Activated naive CD4-positive, alpha-beta T cell treated with anti-CD3 and anti-CD28 coated beads for 36 hours (primary cell): ENCODE data around the gene GOT2. TPM values are rescaled to one million over a fixed set of nuclear protein-coding genes. Genes with fewer than 3 reads are reported as not detected.
"Not testable (repeated sequence)": the region's sequence is repeated elsewhere in the genome, so short reads cannot be mapped to it uniquely, and the experiment has no call there.

Experiments
- CTCF ChIA-PET: fragments of 350-600 bp; sonication (Branson Sonifier 250); formaldehyde crosslinking; loops from one replicate; lab custom pipeline; 2021; ENCODE audit warnings: antibody characterized with exemption; lab: Charles Lee
- DNase-seq: peaks from one replicate; pipeline ENCODE4 v3.0.0-alpha.2; 2020
- H3K27ac Mint-ChIP-seq: one replicate; pipeline ENCODE4 v1.8.0; 2021; ENCODE audit warnings: mild to moderate bottlenecking, mixed read lengths
- H3K27me3 Mint-ChIP-seq: one replicate; pipeline ENCODE4 v1.8.0; 2021; ENCODE audit warnings: low read depth, mixed read lengths
- H3K36me3 Mint-ChIP-seq: one replicate; pipeline ENCODE4 v1.8.0; 2021; ENCODE audit warnings: low read depth, mixed read lengths
- H3K4me1 Mint-ChIP-seq: one replicate; pipeline ENCODE4 v1.8.0; 2021; ENCODE audit warnings: low read depth, mixed read lengths
- H3K4me3 Mint-ChIP-seq: one replicate; pipeline ENCODE4 v1.8.0; 2021; ENCODE audit warnings: mild to moderate bottlenecking, moderate library complexity, mixed read lengths
- H3K9me3 Mint-ChIP-seq: one replicate; pipeline ENCODE4 v1.8.0; 2021; ENCODE audit warnings: mixed read lengths
- intact Hi-C: fragments of 100-400 bp; cut with micrococcal nuclease; formaldehyde crosslinking; loops from one replicate; pipeline ENCODE4 v1.15.1; 2023
- total RNA-seq, 2 experiments: library from RNA; stranded (reverse); gene quantifications; one replicate each; pipeline ENCODE4 v1.2.3, GENCODE V29; 2021

Gene GOT2
- total RNA-seq, 2 experiments from 2014 or later, result 156 to 162 TPM

DNA sequence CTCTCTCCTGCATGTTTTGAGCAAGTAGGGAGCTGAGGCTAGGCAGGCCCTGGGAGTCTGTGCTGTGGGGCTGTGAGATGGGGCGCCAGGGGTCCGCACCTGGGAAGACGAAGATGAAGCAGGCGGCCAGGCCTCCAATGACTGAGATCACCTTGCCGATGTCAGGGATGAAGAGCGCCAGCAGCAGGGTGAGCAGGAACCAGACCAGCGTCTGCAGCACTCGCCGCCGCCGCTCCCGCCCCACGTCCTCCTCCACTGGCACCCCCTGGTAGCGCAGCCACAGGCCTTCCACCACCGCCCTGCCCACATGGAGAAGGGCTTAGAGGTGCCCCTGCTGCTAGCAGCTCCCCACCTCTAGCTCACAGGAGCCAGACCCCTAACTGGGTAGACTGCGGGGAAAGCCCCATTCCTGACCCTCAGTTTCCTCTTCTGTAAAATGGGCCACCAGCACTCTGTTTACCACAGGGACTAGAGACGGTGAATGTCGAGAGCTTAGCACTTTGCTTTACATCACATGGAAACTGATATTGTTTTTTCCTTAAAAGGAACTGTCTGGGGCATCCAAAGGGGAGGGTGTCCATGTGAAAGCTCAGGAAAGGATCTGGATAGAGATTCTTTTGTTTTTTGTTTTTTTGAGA is 63.1 kb downstream of the GOT2 start:
- Mint-ChIP-seq H3K4me3 (no peak overlapping the region), H3K27ac (no peak overlapping the region), H3K27me3 (no peaks in the 10 kb centered on the region), H3K4me1 (no peaks in the 10 kb centered on the region), H3K36me3 (peaks cover 19% of the 10 kb centered on the region), H3K9me3 (no peaks in the 10 kb centered on the region)
- CTCF ChIA-PET, result interaction anchor here (1.3 kb wide), 1 partner anchor 85 kb away, joined by 3 read pairs; no protein-coding TSS in a partner anchor
- no peak for DNase-seq
- intact Hi-C loops, result no loop called here

DNA sequence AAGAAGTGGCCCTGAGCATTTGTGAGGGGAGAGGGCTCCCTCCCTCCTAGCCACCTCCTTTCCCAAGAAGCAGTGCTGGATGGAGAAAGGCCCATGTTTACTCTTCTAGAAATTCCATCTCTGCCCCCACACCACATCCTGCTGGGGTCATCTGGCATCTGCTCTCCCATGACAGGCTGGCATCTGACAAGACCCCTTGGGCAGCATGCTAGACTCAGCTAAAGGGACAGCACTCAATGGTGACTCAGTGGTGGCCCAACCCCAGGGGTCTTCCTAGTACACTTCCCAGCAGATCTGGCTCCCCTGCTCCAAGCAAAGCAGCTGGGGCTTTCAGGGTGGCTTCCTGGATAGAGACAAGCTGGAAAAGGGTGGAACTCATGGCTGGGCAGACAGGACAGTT is 63.9 kb downstream of the GOT2 start:
- H3K36me3 Mint-ChIP-seq, result peaks cover 17% of the 10 kb centered on the region
- H3K9me3 Mint-ChIP-seq, result no peaks in the 10 kb centered on the region
- no peaks in the 10 kb centered on the region for H3K27me3 Mint-ChIP-seq
- no peak for DNase-seq
- CTCF ChIA-PET, result no interaction called here
- no peaks in the 10 kb centered on the region for H3K4me1 Mint-ChIP-seq
- no peak overlapping the region for H3K4me3 Mint-ChIP-seq
- no peak overlapping the region for H3K27ac Mint-ChIP-seq
- intact Hi-C loops, result no loop called here

DNA sequence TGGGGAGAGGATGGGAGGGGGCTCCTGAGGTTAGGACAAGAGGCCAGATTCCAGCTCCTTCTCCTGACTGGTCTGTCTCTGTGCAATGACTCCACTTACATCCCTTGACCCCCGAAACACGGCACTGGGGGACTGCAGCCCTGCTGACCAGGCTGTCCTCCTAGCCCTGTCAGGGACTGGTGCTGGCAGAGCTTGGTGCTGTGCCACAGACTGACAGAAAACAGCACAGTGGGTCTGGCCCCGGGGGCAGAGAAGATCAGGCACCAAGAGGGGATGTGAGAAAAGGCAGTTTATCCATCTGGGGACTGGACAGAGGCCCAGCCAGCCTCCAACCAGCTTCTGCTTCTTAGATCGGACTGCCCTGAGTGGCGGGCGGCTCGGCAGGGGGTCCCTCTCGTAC is 68.9 kb downstream of the GOT2 start:
- H3K9me3 Mint-ChIP-seq, result no peaks in the 10 kb centered on the region

DNA sequence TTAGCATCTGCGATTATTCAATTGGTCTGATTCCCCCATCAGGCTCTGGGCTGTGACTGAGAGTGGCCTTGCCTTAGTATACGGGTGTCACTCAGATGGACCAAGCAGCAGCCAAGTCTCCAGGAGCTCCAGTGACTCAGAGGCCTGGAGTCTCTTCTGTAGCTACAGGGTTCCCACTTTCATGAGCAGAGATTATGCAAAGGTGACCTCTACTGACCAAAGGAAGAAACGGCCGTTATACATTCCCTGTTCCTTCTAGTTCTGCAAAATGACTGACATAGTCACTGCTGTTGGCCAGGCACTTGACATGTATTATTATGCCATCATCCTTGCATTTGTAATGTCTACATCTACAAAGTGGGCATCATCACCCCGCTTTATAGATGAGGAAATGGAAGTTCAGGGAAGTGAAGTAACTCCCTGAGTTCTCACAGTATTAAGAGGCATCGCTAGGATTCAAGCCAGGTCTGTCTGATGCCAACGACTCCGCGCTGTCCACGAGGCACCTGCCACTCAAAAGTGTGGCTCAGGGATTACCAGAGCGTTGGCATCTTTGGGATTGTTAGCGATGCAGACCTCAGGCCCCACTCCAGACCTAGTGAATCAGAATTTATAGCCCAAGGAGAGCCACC is 72.8 kb downstream of the GOT2 start:
- intact Hi-C loops, result loop anchor here (1.0 kb wide), 2 partner anchors 149 to 325 kb away; no protein-coding TSS in a partner anchor
- CTCF ChIA-PET, result interaction anchor here (0.6 to 3.0 kb wide), 9 partner anchors 37 to 324 kb away, joined by 3 to 14 read pairs (median 4); partner anchors contain the start of gene NDRG4

More for the DNA sequence above, 68.9 kb downstream of the GOT2 start:
- Mint-ChIP-seq H3K36me3 (peaks cover 14% of the 10 kb centered on the region), H3K27me3 (peaks cover 3% of the 10 kb centered on the region), H3K4me3 (no peak overlapping the region), H3K27ac (no peak overlapping the region), H3K4me1 (no peaks in the 10 kb centered on the region)
- DNase-seq, result no peak
- CTCF ChIA-PET, result no interaction called here
- intact Hi-C loops, result no loop called here

DNA sequence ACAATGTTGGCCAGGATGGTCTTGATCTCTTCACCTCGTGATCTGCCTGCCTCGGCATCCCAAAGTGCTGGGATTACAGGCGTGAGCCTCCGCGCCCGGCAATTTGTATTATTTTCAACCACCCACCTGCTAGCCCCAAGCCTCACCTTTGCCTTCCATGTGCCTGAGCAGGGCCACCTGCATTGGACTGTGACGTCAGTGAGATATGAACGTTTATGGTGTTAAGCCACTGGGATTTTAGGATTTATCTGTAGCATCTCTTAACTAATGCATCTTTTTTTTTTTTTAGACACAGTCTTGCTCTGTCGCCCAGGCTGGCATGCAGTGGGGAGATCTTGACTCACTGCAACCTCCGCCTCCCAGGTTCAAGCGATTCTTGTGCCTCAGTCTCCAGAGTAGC is 74.2 kb downstream of the GOT2 start:
- DNase-seq, intact Hi-C loops, H3K27me3 Mint-ChIP-seq, H3K36me3 Mint-ChIP-seq, H3K9me3 Mint-ChIP-seq, H3K4me1 Mint-ChIP-seq, H3K4me3 Mint-ChIP-seq, H3K27ac Mint-ChIP-seq, CTCF ChIA-PET: not testable (repeated sequence)

More for the DNA sequence above, 72.8 kb downstream of the GOT2 start:
- DNase-seq, result peak; percentile 28
- peaks cover 5% of the 10 kb centered on the region for H3K27me3 Mint-ChIP-seq
- no peak overlapping the region for H3K4me3 Mint-ChIP-seq
- no peak overlapping the region for H3K27ac Mint-ChIP-seq
- no peaks in the 10 kb centered on the region for H3K36me3 Mint-ChIP-seq
- no peaks in the 10 kb centered on the region for H3K4me1 Mint-ChIP-seq
- no peaks in the 10 kb centered on the region for H3K9me3 Mint-ChIP-seq

DNA sequence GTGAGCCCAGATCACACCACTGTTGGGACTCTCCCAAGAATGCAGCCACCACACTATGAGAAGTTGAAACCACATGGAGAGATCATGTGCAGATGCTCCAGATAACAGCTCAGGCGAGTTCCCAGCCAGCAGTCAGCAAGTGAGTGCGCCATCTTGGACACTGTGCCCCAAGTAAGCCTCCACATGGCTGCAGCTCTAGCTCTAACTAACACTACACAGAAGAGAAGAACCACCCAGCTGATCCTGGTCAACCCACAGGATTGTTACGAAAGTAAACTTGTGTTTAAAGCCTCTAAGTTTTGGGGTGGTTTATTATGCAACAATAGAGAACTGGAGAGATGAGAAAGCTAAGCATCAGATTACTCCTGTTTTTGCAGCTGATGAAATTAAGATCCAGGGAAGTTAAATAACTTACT is 75.3 kb downstream of the GOT2 start:
- H3K4me1 Mint-ChIP-seq, result no peaks in the 10 kb centered on the region
- H3K36me3 Mint-ChIP-seq, result no peaks in the 10 kb centered on the region
- H3K9me3 Mint-ChIP-seq, result no peaks in the 10 kb centered on the region
- H3K27me3 Mint-ChIP-seq, result peaks cover 5% of the 10 kb centered on the region
- CTCF ChIA-PET, result interaction anchor here (1.2 kb wide), 1 partner anchor 18 kb away, joined by 3 read pairs; no protein-coding TSS in a partner anchor
- H3K27ac Mint-ChIP-seq, result no peak overlapping the region
- intact Hi-C loops, result no loop called here
- no peak for DNase-seq
- no peak overlapping the region for H3K4me3 Mint-ChIP-seq

Other genes starting within 250 kb of the GOT2 start
- gene NDRG4, start 234.2 kb downstream of the GOT2 start, total RNA-seq, result 1 to 10 TPM; 3.0 to 3.6 TPM
- gene SETD6, start 218.8 kb downstream of the GOT2 start, total RNA-seq, result 1 to 10 TPM; 8.1 to 8.5 TPM
- 100 to 1,000 TPM; 283 to 287 TPM for gene CNOT1, start 104.5 kb downstream of the GOT2 start, total RNA-seq
- 1 to 10 TPM; 4.3 to 4.6 TPM for gene SLC38A7, start 49.5 kb downstream of the GOT2 start, total RNA-seq